Thoracic aorta (tissue), 2 donors: Measurements from ENCODE around the gene GLT6D1. TPM values are rescaled to one million over a fixed set of nuclear protein-coding genes. Genes with fewer than 3 reads are reported as not detected.

Source experiments
- ATAC-seq: fragments of 150-250 bp; one replicate; pipeline ENCODE4 v1.8.0; 2017; ENCODE audit warnings: low read depth; ENCODE audit not compliant: insufficient number of reproducible peaks, low FRiP score
- DNase-seq: peaks from one replicate; pipeline ENCODE4 v3.0.0-alpha.2; 2020; ENCODE audit warnings: low spot score
- H3K27ac ChIP-seq, 2 donors: fragments of 200-600 bp; sonication (generic); 1 replicate in 1 of 2; 2 replicates in 1 of 2; pipeline ENCODE4 v1.5.1; 2016; ENCODE audit warnings: mild to moderate bottlenecking in 2 of 2, moderate library complexity in 2 of 2
- H3K27me3 ChIP-seq: fragments of 200-600 bp; sonication (generic); replicated peaks from 2 replicates; pipeline ENCODE4 v1.6.0; 2016; ENCODE audit warnings: mild to moderate bottlenecking; ENCODE audit not compliant: insufficient read depth
- H3K36me3 ChIP-seq: fragments of 200-600 bp; sonication (generic); one replicate; pipeline ENCODE4 v1.5.1; 2016
- H3K4me1 ChIP-seq, 2 donors: fragments of 200-600 bp; sonication (generic); 1 replicate in 1 of 2; 2 replicates in 1 of 2; pipeline versions ENCODE4 v1.5.1 to v1.6.0; 2016; ENCODE audit warnings: low read depth in 2 of 2, mild to moderate bottlenecking in 1 of 2; ENCODE audit not compliant: control insufficient read depth in 1 of 2
- H3K4me3 ChIP-seq: fragments of 200-600 bp; sonication (generic); 2 replicates; pipeline ENCODE4 v1.5.1; 2016; ENCODE audit warnings: mild to moderate bottlenecking
- H3K9me3 ChIP-seq: fragments of 200-600 bp; sonication (generic); 2 replicates; pipeline ENCODE4 v1.5.1; 2016
- total RNA-seq, 2 donors: library from RNA; depleted of rRNA; stranded (reverse); fragments of >200 nt; gene quantifications; one replicate each; pipeline versions ENCODE4 v1.1.0 to v1.2.3, GENCODE V29; 2016
- TF ChIP-seq, protein P1 (sequence below): fragments of 200-600 bp; sonication (generic); IDR thresholded peaks from one replicate; pipeline ENCODE4 v1.5.1; 2019; ENCODE audit warnings: antibody characterized with exemption

Gene GLT6D1
- total RNA-seq, 2 donors from 2014 or later, result not detected

- Histone ChIP-seq H3K36me3 (no peaks in the 10 kb centered on the region), H3K9me3 (no peaks in the 10 kb centered on the region), H3K4me1 (no peaks in the 10 kb centered on the region), H3K27me3 (no peaks in the 10 kb centered on the region), H3K4me3 (no peak overlapping the region), H3K27ac (no peak overlapping the region)
- DNase-seq, result no peak
- ATAC-seq, result no peak
- TF ChIP-seq, protein P1, sequence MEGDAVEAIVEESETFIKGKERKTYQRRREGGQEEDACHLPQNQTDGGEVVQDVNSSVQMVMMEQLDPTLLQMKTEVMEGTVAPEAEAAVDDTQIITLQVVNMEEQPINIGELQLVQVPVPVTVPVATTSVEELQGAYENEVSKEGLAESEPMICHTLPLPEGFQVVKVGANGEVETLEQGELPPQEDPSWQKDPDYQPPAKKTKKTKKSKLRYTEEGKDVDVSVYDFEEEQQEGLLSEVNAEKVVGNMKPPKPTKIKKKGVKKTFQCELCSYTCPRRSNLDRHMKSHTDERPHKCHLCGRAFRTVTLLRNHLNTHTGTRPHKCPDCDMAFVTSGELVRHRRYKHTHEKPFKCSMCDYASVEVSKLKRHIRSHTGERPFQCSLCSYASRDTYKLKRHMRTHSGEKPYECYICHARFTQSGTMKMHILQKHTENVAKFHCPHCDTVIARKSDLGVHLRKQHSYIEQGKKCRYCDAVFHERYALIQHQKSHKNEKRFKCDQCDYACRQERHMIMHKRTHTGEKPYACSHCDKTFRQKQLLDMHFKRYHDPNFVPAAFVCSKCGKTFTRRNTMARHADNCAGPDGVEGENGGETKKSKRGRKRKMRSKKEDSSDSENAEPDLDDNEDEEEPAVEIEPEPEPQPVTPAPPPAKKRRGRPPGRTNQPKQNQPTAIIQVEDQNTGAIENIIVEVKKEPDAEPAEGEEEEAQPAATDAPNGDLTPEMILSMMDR, result no peak
Measured at GRCh38 chr9:135584934-135585333, 54.4 kb downstream of the GLT6D1 start.

DNA sequence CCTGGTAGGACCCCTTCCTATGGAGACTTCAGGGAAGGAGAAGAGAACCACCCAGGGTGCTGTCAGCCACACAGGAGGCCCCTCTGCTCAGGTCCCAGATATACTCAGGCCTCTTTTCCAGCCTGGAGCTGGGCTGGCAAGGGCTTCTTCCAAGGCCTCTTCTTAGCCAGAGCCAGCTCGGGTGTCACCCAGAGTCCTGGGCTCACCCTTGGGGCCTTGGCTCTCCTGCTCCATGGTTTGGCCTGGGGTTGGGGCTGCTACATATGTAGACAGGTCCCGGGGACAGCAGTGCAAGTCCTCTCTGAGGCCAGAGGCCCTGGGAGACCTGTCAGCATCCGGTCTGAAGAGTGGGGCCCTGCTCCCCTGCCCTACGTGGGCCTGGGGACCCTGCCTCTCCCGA lies 55.0 kb downstream of the GLT6D1 start:
- Histone ChIP-seq H3K9me3 (no peaks in the 10 kb centered on the region), H3K4me1 (no peaks in the 10 kb centered on the region), H3K27ac (no peak overlapping the region), H3K4me3 (no peak overlapping the region), H3K36me3 (no peaks in the 10 kb centered on the region), H3K27me3 (no peaks in the 10 kb centered on the region)
- ATAC-seq (no peak), DNase-seq (no peak)
- TF ChIP-seq, protein P1, result no peak

GRCh38 chr9:135583688-135584011 lies 55.7 kb downstream of the GLT6D1 start:
- no peak for DNase-seq
- Histone ChIP-seq H3K27me3 (no peaks in the 10 kb centered on the region), H3K9me3 (no peaks in the 10 kb centered on the region), H3K27ac (no peak overlapping the region), H3K4me1 (no peaks in the 10 kb centered on the region), H3K36me3 (no peaks in the 10 kb centered on the region), H3K4me3 (no peak overlapping the region)
- TF ChIP-seq, protein P1, result no peak
- ATAC-seq, result no peak

- H3K27ac ChIP-seq, result no peak overlapping the region
- H3K36me3 ChIP-seq, result no peaks in the 10 kb centered on the region
- TF ChIP-seq, protein P1, result no peak
- DNase-seq, result no peak
- no peaks in the 10 kb centered on the region for H3K4me1 ChIP-seq
- no peaks in the 10 kb centered on the region for H3K9me3 ChIP-seq
- H3K4me3 ChIP-seq, result no peak overlapping the region
- ATAC-seq, result no peak
- H3K27me3 ChIP-seq, result no peaks in the 10 kb centered on the region
Measured at GRCh38 chr9:135582966-135583687, 56.2 kb downstream of the GLT6D1 start.

DNA sequence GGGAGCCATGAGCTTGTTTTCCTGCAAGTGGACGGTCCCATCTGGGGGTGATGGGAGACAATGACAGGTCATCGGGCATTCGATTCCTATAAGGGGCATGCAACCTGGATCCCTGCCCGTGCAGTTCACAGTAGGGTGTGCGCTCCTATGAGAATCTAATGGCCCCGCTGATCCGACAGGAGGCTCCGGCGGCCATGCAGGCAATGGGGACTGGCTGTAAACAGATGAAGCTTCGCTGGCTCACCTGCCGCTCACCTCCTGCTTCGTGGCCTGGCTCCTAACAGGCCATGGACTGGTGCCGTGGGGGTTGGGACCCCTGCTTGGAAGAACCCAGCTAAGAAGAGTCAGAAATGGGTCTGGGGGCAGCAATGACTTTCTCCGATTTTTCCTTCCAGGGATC lies 56.8 kb downstream of the GLT6D1 start:
- H3K4me3 ChIP-seq, result no peak overlapping the region
- H3K27ac ChIP-seq, result no peak overlapping the region
- no peaks in the 10 kb centered on the region for H3K27me3 ChIP-seq
- no peak for DNase-seq
- no peaks in the 10 kb centered on the region for H3K4me1 ChIP-seq
- no peaks in the 10 kb centered on the region for H3K36me3 ChIP-seq
- no peak for ATAC-seq
- TF ChIP-seq, protein P1, result no peak
- H3K9me3 ChIP-seq, result no peaks in the 10 kb centered on the region
